SK-N-SH treated with all-trans-retinoic acid at 6 μM for 48 hours (cell line): ENCODE results near the gene PAX5.

Source experiments
- ARNTL ChIP-seq: fragments of 450-650 bp; formaldehyde crosslinking; IDR thresholded peaks from 2 replicates; pipeline ENCODE4 v1.5.0; 2020; ENCODE audit warnings: low read depth, mild to moderate bottlenecking, moderate library complexity, borderline replicate concordance
- BACH2 ChIP-seq: fragments of 250-450 bp; sonication (Bioruptor Pico); IDR thresholded peaks from 2 replicates; pipeline ENCODE4 v1.9.0; 2021; ENCODE audit warnings: mild to moderate bottlenecking, borderline replicate concordance
- GLIS3 ChIP-seq: fragments of 250-450 bp; sonication (Bioruptor Pico); IDR thresholded peaks from 2 replicates; pipeline ENCODE4 v1.5.0; 2020; ENCODE audit warnings: mild to moderate bottlenecking, moderate library complexity
- OSR1 ChIP-seq: fragments of 250-450 bp; sonication (Bioruptor Pico); IDR thresholded peaks from 2 replicates; pipeline ENCODE4 v1.8.0; 2022; ENCODE audit warnings: moderate library complexity, mild to moderate bottlenecking, inconsistent platforms
- RARB ChIP-seq: fragments of 250-450 bp; sonication (Bioruptor Pico); IDR thresholded peaks from 2 replicates; pipeline ENCODE4 v1.8.0; 2021; ENCODE audit warnings: mild to moderate bottlenecking, moderate library complexity
- TCF4 ChIP-seq: fragments of 250-450 bp; sonication (Bioruptor Pico); IDR thresholded peaks from 2 replicates; pipeline ENCODE4 v1.8.0; 2021; ENCODE audit warnings: mild to moderate bottlenecking, moderate library complexity, borderline replicate concordance
- TOX ChIP-seq: fragments of 250-450 bp; sonication (Bioruptor Pico); IDR thresholded peaks from 2 replicates; pipeline ENCODE4 v1.8.0; 2021; ENCODE audit warnings: mild to moderate bottlenecking, moderate library complexity, borderline replicate concordance
- ZC3H10 ChIP-seq: fragments of 250-450 bp; sonication (Bioruptor Pico); IDR thresholded peaks from 2 replicates; pipeline ENCODE4 v1.5.1; 2021; ENCODE audit warnings: mild to moderate bottlenecking, moderate library complexity
- ZNF565 ChIP-seq: fragments of 450-650 bp; formaldehyde crosslinking; conservative IDR thresholded peaks from 2 replicates; pipeline ENCODE4 v1.5.0; 2020; ENCODE audit warnings: low read depth, mild to moderate bottlenecking, moderate library complexity
- ZNF70 ChIP-seq: fragments of 450-650 bp; formaldehyde crosslinking; IDR thresholded peaks from 2 replicates; pipeline ENCODE4 v1.5.0; 2020; ENCODE audit warnings: mild to moderate bottlenecking, moderate library complexity
- TF ChIP-seq, protein P1 (sequence below): fragments of 250-450 bp; sonication (Bioruptor Pico); IDR thresholded peaks from 2 replicates; pipeline ENCODE4 v1.8.0; 2020; ENCODE audit warnings: mild to moderate bottlenecking, moderate library complexity, borderline replicate concordance
- TF ChIP-seq, protein P2 (sequence below): fragments of 250-450 bp; sonication (Bioruptor Pico); IDR thresholded peaks from 2 replicates; pipeline ENCODE4 v1.5.1; 2020; ENCODE audit warnings: low read depth, mild to moderate bottlenecking, moderate library complexity
- TF ChIP-seq, protein P3 (sequence below): fragments of 250-450 bp; sonication (Bioruptor Pico); IDR thresholded peaks from 2 replicates; pipeline ENCODE4 v1.8.0; 2021; ENCODE audit warnings: low read depth, mild to moderate bottlenecking, moderate library complexity, borderline replicate concordance
- TF ChIP-seq, protein P4 (sequence below): fragments of 250-450 bp; sonication (Bioruptor Pico); IDR thresholded peaks from 2 replicates; pipeline ENCODE4 v1.5.0; 2020; ENCODE audit warnings: mild to moderate bottlenecking, moderate library complexity

DNA sequence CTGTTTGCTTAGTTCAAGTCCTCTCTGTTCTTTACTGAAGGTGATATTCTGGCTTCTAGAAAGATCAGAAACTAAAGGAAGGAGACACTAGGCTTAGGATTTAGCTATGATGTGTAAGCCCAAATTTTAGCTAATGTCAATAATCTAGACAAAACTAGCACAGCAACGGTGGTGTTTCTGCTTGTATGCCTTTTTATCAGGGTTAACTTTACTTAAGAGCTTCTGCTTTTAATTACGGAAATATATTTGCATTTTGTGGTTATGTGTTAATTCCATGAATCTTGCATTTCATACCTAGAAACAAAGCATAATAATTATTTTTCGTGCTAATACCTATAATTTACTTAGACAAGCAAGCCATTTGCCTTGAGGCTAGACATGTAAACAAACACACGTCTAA, 96.1 kb downstream of the PAX5 start:
- TF ChIP-seq ZC3H10 (CRISPR knock-in tag) (no peak), RARB (CRISPR knock-in tag) (no peak), ZNF565 (CRISPR knock-in tag) (no peak), GLIS3 (CRISPR knock-in tag) (no peak), ARNTL (no peak), ZNF70 (CRISPR knock-in tag) (no peak), TOX (no peak), OSR1 (CRISPR knock-in tag) (no peak), BACH2 (CRISPR knock-in tag) (no peak), TCF4 (no peak)
- TF ChIP-seq, protein P1, sequence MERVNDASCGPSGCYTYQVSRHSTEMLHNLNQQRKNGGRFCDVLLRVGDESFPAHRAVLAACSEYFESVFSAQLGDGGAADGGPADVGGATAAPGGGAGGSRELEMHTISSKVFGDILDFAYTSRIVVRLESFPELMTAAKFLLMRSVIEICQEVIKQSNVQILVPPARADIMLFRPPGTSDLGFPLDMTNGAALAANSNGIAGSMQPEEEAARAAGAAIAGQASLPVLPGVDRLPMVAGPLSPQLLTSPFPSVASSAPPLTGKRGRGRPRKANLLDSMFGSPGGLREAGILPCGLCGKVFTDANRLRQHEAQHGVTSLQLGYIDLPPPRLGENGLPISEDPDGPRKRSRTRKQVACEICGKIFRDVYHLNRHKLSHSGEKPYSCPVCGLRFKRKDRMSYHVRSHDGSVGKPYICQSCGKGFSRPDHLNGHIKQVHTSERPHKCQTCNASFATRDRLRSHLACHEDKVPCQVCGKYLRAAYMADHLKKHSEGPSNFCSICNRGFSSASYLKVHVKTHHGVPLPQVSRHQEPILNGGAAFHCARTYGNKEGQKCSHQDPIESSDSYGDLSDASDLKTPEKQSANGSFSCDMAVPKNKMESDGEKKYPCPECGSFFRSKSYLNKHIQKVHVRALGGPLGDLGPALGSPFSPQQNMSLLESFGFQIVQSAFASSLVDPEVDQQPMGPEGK (CRISPR knock-in tag): no peak
- TF ChIP-seq, protein P2, sequence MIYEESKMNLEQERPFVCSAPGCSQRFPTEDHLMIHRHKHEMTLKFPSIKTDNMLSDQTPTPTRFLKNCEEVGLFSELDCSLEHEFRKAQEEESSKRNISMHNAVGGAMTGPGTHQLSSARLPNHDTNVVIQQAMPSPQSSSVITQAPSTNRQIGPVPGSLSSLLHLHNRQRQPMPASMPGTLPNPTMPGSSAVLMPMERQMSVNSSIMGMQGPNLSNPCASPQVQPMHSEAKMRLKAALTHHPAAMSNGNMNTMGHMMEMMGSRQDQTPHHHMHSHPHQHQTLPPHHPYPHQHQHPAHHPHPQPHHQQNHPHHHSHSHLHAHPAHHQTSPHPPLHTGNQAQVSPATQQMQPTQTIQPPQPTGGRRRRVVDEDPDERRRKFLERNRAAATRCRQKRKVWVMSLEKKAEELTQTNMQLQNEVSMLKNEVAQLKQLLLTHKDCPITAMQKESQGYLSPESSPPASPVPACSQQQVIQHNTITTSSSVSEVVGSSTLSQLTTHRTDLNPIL (CRISPR knock-in tag): no peak
- TF ChIP-seq, protein P3, sequence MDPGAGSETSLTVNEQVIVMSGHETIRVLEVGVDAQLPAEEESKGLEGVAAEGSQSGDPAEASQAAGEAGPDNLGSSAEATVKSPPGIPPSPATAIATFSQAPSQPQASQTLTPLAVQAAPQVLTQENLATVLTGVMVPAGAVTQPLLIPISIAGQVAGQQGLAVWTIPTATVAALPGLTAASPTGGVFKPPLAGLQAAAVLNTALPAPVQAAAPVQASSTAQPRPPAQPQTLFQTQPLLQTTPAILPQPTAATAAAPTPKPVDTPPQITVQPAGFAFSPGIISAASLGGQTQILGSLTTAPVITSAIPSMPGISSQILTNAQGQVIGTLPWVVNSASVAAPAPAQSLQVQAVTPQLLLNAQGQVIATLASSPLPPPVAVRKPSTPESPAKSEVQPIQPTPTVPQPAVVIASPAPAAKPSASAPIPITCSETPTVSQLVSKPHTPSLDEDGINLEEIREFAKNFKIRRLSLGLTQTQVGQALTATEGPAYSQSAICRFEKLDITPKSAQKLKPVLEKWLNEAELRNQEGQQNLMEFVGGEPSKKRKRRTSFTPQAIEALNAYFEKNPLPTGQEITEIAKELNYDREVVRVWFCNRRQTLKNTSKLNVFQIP (CRISPR knock-in tag): no peak
- TF ChIP-seq, protein P4, sequence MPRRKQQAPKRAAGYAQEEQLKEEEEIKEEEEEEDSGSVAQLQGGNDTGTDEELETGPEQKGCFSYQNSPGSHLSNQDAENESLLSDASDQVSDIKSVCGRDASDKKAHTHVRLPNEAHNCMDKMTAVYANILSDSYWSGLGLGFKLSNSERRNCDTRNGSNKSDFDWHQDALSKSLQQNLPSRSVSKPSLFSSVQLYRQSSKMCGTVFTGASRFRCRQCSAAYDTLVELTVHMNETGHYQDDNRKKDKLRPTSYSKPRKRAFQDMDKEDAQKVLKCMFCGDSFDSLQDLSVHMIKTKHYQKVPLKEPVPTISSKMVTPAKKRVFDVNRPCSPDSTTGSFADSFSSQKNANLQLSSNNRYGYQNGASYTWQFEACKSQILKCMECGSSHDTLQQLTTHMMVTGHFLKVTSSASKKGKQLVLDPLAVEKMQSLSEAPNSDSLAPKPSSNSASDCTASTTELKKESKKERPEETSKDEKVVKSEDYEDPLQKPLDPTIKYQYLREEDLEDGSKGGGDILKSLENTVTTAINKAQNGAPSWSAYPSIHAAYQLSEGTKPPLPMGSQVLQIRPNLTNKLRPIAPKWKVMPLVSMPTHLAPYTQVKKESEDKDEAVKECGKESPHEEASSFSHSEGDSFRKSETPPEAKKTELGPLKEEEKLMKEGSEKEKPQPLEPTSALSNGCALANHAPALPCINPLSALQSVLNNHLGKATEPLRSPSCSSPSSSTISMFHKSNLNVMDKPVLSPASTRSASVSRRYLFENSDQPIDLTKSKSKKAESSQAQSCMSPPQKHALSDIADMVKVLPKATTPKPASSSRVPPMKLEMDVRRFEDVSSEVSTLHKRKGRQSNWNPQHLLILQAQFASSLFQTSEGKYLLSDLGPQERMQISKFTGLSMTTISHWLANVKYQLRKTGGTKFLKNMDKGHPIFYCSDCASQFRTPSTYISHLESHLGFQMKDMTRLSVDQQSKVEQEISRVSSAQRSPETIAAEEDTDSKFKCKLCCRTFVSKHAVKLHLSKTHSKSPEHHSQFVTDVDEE: no peak
